Measurements from ENCODE around the gene UBL4A.

Gene UBL4A

GRCh38 chrX:154486396-154487207, at the start of gene UBL4A:
TSS of gene UBL4A (minus strand) at chrX:154486615. CDS start at chrX:154486584, 31 bp downstream.
- peak in 1 of 2 donors; percentile 43 for DNase-seq (ENCODE audit: low read depth in 2 of 2, low spot score in 1 of 2)

- DNase-seq (ENCODE audit: low read depth in 2 of 2, low spot score in 1 of 2) = no peak
These were observed 49.5 kb upstream of the UBL4A start for GRCh38 chrX:154535892-154536291.

- peak; percentile 66 to 76 for DNase-seq (ENCODE audit: low read depth in 2 of 2, low spot score in 1 of 2)
These were observed 48.3 kb upstream of the UBL4A start for GRCh38 chrX:154534526-154535322.

GRCh38 chrX:154532690-154533089, 46.3 kb upstream of the UBL4A start:
- no peak for DNase-seq (ENCODE audit: low read depth in 2 of 2, low spot score in 1 of 2)

GRCh38 chrX:154531626-154532025, 45.2 kb upstream of the UBL4A start:
- no peak for DNase-seq (ENCODE audit: low read depth in 2 of 2, low spot score in 1 of 2)

- DNase-seq (ENCODE audit: low read depth in 2 of 2, low spot score in 1 of 2) = no peak
These were observed 43.9 kb upstream of the UBL4A start for GRCh38 chrX:154530286-154530685.

- DNase-seq (ENCODE audit: low read depth in 2 of 2, low spot score in 1 of 2) = no peak
These were observed 42.8 kb upstream of the UBL4A start for GRCh38 chrX:154529206-154529612.

- DNase-seq (ENCODE audit: low read depth in 2 of 2, low spot score in 1 of 2) = no peak
These were observed 40.7 kb upstream of the UBL4A start for GRCh38 chrX:154526901-154527675.

- DNase-seq (ENCODE audit: low read depth in 2 of 2, low spot score in 1 of 2) = no peak
These were observed 39.4 kb upstream of the UBL4A start for GRCh38 chrX:154525606-154526490.

GRCh38 chrX:154519389-154519788, 33.0 kb upstream of the UBL4A start:
- no peak for DNase-seq (ENCODE audit: low read depth in 2 of 2, low spot score in 1 of 2)

GRCh38 chrX:154517101-154517781, 30.8 kb upstream of the UBL4A start:
- no peak for DNase-seq (ENCODE audit: low read depth in 2 of 2, low spot score in 1 of 2)

- no peak for DNase-seq (ENCODE audit: low read depth in 2 of 2, low spot score in 1 of 2)
These were observed 30.3 kb upstream of the UBL4A start for GRCh38 chrX:154516656-154517100.

GRCh38 chrX:154515966-154516655, 29.7 kb upstream of the UBL4A start, which contains the start of gene FAM3A:
TSS of gene FAM3A (minus strand) at chrX:154516232. CDS start at chrX:154515772, 460 bp downstream.
- peak; percentile 78 to 84 for DNase-seq (ENCODE audit: low read depth in 2 of 2, low spot score in 1 of 2)

- DNase-seq (ENCODE audit: low read depth in 2 of 2, low spot score in 1 of 2) = no peak
These were observed 28.9 kb upstream of the UBL4A start for GRCh38 chrX:154515090-154515965.

- no peak for DNase-seq (ENCODE audit: low read depth in 2 of 2, low spot score in 1 of 2)
These were observed 27.3 kb upstream of the UBL4A start for GRCh38 chrX:154513716-154514115.

GRCh38 chrX:154512879-154513553, 26.6 kb upstream of the UBL4A start:
- no peak for DNase-seq (ENCODE audit: low read depth in 2 of 2, low spot score in 1 of 2)

GRCh38 chrX:154511761-154512160, 25.3 kb upstream of the UBL4A start:
- DNase-seq (ENCODE audit: low read depth in 2 of 2, low spot score in 1 of 2) = no peak

- no peak for DNase-seq (ENCODE audit: low read depth in 2 of 2, low spot score in 1 of 2)
These were observed 23.0 kb upstream of the UBL4A start for GRCh38 chrX:154509455-154509854.
